Activated CD4-positive, alpha-beta T cell treated with anti-CD3 and anti-CD28 coated beads, Interleukin-2, amount 10 ng/mL, durations not matched to agents 24 days and 14 days (primary cell): Measurements from ENCODE around the gene CADM1. TPM values are rescaled to one million over a fixed set of nuclear protein-coding genes. Genes with fewer than 3 reads are reported as not detected.

Source experiments
- DNase-seq: peaks from one replicate; pipeline ENCODE4 v3.0.0; 2022
- H3K27ac Mint-ChIP-seq: one replicate; pipeline ENCODE4 v1.8.0; 2022; ENCODE audit warnings: mild to moderate bottlenecking, mixed read lengths
- H3K27me3 Mint-ChIP-seq: one replicate; pipeline ENCODE4 v1.8.0; 2022; ENCODE audit warnings: mixed read lengths
- H3K36me3 Mint-ChIP-seq: one replicate; pipeline ENCODE4 v1.8.0; 2022; ENCODE audit warnings: low read depth, mild to moderate bottlenecking, mixed read lengths
- H3K4me1 Mint-ChIP-seq: one replicate; pipeline ENCODE4 v1.8.0; 2021; ENCODE audit warnings: mixed read lengths
- H3K4me3 Mint-ChIP-seq: one replicate; pipeline ENCODE4 v1.8.0; 2022; ENCODE audit warnings: mild to moderate bottlenecking, moderate library complexity, mixed read lengths
- H3K9me3 Mint-ChIP-seq: one replicate; pipeline ENCODE4 v1.8.0; 2021; ENCODE audit warnings: mixed read lengths
- intact Hi-C: fragments of 100-400 bp; cut with micrococcal nuclease; formaldehyde crosslinking; loops from one replicate; pipeline ENCODE4 v1.15.1; 2023
- total RNA-seq: library from RNA; stranded (reverse); gene quantifications from 2 replicates; pipeline ENCODE4 v1.2.3, GENCODE V29; 2022

Gene CADM1
- total RNA-seq, 1 donor from 2014 or later: 0.72 TPM

DNA sequence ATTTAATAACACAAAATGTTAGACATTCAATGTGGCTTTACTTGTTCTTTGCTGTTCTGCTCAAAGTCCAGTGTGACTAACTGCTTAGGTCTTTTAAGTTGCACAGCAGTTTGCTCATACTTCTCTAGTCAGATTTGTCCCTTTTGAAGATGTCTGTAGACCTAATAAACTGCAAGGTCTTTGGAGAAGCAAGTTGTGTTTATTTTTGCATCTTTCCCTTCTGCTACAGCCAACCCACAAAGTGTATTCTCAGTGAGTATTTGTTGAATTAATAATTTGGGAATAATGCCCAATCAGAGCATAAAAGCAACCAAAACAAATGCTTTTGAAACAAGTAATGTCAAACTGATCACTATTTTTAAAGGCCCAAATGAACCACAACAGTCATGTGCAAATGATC lies 312.5 kb downstream of the CADM1 start:
- intact Hi-C loops: no loop called here
- no peak for DNase-seq
- no peak overlapping the region for H3K4me3 Mint-ChIP-seq
- no peaks in the 10 kb centered on the region for H3K36me3 Mint-ChIP-seq
- no peak overlapping the region for H3K27ac Mint-ChIP-seq
- peaks cover 4% of the 10 kb centered on the region for H3K4me1 Mint-ChIP-seq
- H3K27me3 Mint-ChIP-seq: peaks cover 5% of the 10 kb centered on the region
- H3K9me3 Mint-ChIP-seq: peaks cover 3% of the 10 kb centered on the region

DNA sequence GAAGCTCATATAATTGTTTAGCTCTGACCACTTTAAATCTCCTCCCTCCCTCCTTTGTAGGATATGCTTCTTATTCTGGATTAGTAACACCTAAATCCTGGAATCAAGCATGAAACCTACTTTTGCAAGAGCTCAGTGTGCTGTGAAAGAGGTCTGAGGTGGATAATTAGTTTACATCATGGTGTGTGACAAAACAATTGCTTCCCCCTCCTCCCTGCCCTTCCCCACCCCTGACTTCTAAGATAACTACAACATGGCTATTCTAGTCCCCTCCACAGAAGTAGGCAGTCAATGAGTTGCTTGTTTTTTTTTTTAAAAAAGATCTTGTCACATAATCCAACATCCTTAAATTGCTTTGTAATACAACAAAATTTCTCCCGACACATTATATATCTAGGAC lies 314.0 kb downstream of the CADM1 start:
- intact Hi-C loops: no loop called here
- Mint-ChIP-seq H3K4me1 (peaks cover 4% of the 10 kb centered on the region), H3K36me3 (no peaks in the 10 kb centered on the region), H3K4me3 (no peak overlapping the region), H3K27me3 (peaks cover 5% of the 10 kb centered on the region), H3K9me3 (peaks cover 3% of the 10 kb centered on the region), H3K27ac (no peak overlapping the region)
- DNase-seq: no peak

DNA sequence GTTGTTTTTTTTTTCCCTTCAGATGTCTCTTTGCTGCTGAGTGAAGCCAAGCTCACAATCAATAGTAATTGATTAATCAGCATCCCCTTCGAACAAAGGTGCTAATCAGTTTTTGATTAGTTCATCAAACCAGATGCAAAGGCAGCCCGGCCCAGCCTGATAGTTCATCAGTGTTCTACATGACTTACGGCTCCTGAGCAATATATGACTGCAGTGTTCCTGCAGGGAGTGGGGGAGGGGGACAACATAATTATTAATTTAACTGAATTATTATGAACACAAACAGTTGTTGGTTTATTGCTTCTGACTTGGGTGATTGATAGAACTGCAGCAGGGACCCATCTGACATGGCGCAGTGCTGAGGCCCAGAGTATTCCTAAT lies 315.3 kb downstream of the CADM1 start:
- Mint-ChIP-seq H3K27me3 (peaks cover 5% of the 10 kb centered on the region), H3K4me1 (no peaks in the 10 kb centered on the region), H3K27ac (no peak overlapping the region), H3K4me3 (no peak overlapping the region), H3K36me3 (no peaks in the 10 kb centered on the region), H3K9me3 (peaks cover 3% of the 10 kb centered on the region)
- no peak for DNase-seq
- intact Hi-C loops: no loop called here

DNA sequence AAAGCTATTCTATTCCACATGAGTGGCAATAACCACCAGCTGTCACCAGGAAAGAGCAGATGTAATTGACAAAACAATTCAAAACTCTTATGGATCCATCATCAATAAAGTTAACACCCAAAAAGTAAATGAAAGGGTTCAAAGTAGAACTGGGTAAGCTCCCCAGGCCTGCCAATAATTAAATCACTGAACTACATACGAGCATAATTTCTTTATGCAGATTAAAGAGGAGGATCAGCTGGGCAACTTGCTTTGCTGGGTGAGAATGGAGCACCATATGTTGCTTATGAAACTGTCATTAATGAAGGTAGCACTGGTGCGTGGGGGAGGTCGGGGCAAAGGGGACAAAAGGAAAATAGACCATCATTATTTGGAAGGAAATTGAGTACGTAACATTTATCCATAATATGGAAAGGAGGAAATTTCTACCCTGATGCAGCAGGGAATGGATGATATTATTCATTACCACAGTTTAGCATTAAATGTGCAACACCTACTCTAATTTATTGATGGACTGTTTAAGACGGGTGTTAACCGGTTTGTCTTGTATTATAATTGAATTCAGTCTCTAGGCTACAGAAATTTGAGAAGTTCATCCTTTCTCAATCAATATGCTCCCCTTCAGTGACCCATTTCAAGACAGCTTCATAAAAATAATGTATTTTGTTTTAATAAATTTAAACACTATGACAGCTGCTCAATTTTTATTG lies 315.9 kb downstream of the CADM1 start:
- Mint-ChIP-seq H3K27me3 (peaks cover 8% of the 10 kb centered on the region), H3K36me3 (no peaks in the 10 kb centered on the region)

DNA sequence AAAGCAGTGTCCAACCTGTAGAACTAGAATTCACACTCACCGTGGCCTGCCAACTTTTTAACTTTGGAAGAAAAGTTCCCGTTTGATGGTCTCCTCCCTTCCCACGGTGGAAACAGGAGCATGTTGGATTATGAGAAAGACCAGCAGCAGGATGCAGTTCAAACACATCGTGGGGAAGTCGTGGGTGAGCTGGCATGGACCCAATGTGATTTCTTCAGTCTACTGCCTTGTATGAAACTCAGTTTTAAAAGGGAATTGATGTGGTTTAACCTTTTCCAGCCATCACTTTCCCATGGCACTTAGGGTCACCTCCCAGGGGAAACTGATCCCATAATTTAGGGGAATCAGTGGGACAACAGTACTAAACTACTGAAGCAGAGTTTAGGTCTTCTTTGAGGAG lies 318.3 kb downstream of the CADM1 start:
- Mint-ChIP-seq H3K9me3 (no peaks in the 10 kb centered on the region), H3K4me1 (no peaks in the 10 kb centered on the region), H3K27ac (no peak overlapping the region), H3K27me3 (peaks cover 6% of the 10 kb centered on the region), H3K4me3 (no peak overlapping the region), H3K36me3 (no peaks in the 10 kb centered on the region)
- no peak for DNase-seq
- intact Hi-C loops: no loop called here

More for the DNA sequence above, 315.9 kb downstream of the CADM1 start:
- Mint-ChIP-seq H3K9me3 (peaks cover 3% of the 10 kb centered on the region), H3K4me3 (no peak overlapping the region), H3K27ac (no peak overlapping the region), H3K4me1 (no peaks in the 10 kb centered on the region)
- no peak for DNase-seq
- intact Hi-C loops: no loop called here

DNA sequence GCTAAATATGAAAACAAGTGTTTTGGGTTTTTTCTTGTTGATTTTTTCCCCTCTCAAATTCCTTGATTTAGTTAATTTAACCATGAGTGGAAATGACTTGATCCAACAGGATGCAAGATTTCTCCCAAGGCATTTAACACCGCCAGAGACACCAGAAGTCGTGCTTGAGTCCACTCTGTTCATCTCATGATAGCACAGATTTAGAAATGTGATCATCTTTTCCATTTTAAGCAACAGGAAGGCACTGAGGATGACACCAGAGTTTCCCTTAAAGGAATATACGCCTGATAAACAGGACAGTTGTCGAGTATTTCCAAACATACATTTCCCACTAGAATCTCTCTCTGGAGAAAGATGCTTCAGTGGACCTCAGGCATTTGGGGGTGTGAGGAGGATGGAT lies 318.7 kb downstream of the CADM1 start:
- H3K4me3 Mint-ChIP-seq: no peak overlapping the region
- H3K27ac Mint-ChIP-seq: no peak overlapping the region
- no peaks in the 10 kb centered on the region for H3K4me1 Mint-ChIP-seq
- H3K9me3 Mint-ChIP-seq: no peaks in the 10 kb centered on the region
- intact Hi-C loops: no loop called here
- no peak for DNase-seq
- no peaks in the 10 kb centered on the region for H3K36me3 Mint-ChIP-seq
- peaks cover 6% of the 10 kb centered on the region for H3K27me3 Mint-ChIP-seq

DNA sequence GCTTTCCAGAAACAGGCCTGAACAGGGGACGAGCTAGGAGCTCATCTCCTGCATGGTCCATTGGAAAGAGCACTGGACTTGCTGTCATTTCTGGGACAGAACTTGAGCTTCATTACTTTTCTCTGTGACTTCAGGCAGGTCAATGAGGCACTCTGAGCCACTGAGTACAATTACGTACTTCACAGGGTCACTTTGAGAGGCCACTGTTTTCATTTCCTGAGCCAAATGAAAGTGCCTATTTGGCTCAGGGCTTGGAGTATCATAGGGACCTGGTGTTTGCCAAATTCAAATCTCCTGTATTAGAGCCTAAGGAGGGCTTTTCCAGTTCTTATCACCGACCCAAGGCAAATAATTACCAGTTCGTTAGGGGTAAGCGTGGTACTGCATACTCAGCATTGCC lies 319.3 kb downstream of the CADM1 start:
- Mint-ChIP-seq H3K9me3 (no peaks in the 10 kb centered on the region), H3K36me3 (no peaks in the 10 kb centered on the region), H3K4me1 (no peaks in the 10 kb centered on the region), H3K4me3 (no peak overlapping the region), H3K27ac (no peak overlapping the region), H3K27me3 (peaks cover 6% of the 10 kb centered on the region)
- no peak for DNase-seq
- intact Hi-C loops: no loop called here

DNA sequence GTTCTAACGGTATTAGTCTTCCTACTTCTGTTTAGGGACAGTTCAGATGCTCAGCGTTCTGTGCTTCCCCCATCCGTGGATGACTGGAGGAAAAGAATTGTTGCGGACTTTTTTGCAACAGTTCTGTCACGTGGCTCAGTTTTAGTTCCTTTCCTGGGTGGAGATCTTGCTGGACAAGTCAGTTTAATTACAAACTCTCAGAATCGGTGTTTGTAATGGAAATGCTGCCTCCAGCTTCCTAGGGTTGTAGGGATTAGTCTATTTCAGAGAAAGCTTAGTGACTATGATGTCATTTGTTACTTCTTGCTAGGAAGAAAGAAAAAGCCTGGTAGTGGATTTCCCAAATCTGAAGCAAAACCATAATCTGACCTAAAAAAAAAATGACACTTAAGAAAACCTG lies 320.4 kb downstream of the CADM1 start:
- no peaks in the 10 kb centered on the region for H3K9me3 Mint-ChIP-seq
- peaks cover 6% of the 10 kb centered on the region for H3K27me3 Mint-ChIP-seq
- intact Hi-C loops: no loop called here
- DNase-seq: no peak
- no peaks in the 10 kb centered on the region for H3K4me1 Mint-ChIP-seq
- no peaks in the 10 kb centered on the region for H3K36me3 Mint-ChIP-seq
- H3K4me3 Mint-ChIP-seq: no peak overlapping the region
- no peak overlapping the region for H3K27ac Mint-ChIP-seq

DNA sequence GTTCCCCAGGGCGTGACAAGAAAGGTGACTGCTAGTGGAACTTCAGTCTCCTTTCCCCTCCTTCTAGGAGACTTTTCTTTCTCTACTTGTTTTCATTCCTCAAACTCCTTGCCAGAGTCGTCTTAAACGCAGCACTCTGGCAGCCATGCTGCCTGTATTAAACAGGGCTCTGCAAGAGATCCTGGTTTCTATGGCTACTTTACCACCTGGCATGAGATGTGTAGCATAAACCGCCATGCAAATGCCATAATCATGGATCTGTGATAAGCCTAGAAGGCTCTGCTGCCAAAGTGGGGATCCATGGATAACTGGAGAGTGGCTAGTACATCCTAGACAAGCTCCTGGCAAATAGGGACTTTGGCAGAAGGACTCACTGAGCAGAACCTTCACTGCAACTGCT lies 321.1 kb downstream of the CADM1 start:
- intact Hi-C loops: no loop called here
- H3K4me1 Mint-ChIP-seq: no peaks in the 10 kb centered on the region
- no peak for DNase-seq
- H3K9me3 Mint-ChIP-seq: no peaks in the 10 kb centered on the region
- H3K36me3 Mint-ChIP-seq: no peaks in the 10 kb centered on the region
- peaks cover 4% of the 10 kb centered on the region for H3K27me3 Mint-ChIP-seq
- no peak overlapping the region for H3K4me3 Mint-ChIP-seq
- no peak overlapping the region for H3K27ac Mint-ChIP-seq

DNA sequence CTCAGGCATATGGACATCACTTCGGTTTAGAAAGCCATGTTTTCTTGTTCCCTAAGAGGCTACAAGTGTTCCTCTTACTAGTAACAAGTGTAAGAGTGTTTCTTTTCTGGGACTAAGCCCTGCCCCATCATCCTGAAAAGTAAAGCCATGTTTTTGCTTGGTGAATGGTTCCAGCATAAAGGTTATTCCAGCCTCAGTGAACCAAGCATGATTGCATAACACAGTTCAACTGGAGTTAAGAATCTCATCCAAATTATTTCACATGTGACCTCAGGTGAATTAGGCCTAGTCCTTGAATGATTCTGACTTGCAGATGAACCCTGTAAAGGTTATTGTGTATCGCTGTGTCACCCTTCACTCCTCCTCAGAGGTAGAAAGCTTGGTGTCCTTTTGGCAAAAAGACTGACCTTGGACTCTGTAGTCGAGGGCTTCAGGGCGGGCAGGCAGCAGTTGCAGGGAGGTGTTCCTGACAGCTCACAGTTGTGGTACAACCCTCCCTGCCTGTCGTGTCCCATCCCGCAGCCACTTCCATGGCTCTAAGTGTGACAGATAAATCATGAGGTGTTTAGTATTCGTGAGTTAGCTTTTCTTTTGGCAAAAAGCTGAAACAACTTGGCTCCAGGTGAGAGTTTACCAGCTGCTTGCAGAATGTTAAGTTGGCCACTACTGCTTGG lies 321.8 kb downstream of the CADM1 start:
- Mint-ChIP-seq H3K27me3 (peaks cover 3% of the 10 kb centered on the region), H3K27ac (no peak overlapping the region), H3K36me3 (no peaks in the 10 kb centered on the region), H3K4me3 (no peak overlapping the region), H3K9me3 (no peaks in the 10 kb centered on the region), H3K4me1 (no peaks in the 10 kb centered on the region)
- DNase-seq: no peak
- intact Hi-C loops: no loop called here

DNA sequence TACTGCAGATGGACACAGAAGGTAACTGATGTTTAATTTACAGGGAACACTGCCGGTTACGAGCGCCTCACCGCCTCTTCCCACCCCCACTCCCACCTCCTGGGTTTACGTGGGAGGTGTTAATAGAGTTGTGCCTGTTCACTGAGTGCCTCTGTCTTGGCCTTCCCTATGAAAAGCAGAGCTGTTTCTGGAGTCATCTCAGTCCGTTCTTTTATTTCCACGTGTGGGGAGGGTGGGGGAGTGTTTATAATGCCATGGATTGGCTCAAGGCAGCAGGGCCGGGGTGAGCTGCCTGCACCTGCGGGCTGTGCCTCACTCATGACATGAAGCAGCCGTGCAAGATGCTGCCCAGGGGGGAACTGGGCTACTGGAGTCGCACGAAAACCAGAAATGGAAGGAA lies 322.7 kb downstream of the CADM1 start:
- no peak overlapping the region for H3K4me3 Mint-ChIP-seq
- no peaks in the 10 kb centered on the region for H3K9me3 Mint-ChIP-seq
- H3K27me3 Mint-ChIP-seq: peaks cover 3% of the 10 kb centered on the region
- no peak for DNase-seq
- no peaks in the 10 kb centered on the region for H3K36me3 Mint-ChIP-seq
- no peaks in the 10 kb centered on the region for H3K4me1 Mint-ChIP-seq
- no peak overlapping the region for H3K27ac Mint-ChIP-seq
- intact Hi-C loops: no loop called here

DNA sequence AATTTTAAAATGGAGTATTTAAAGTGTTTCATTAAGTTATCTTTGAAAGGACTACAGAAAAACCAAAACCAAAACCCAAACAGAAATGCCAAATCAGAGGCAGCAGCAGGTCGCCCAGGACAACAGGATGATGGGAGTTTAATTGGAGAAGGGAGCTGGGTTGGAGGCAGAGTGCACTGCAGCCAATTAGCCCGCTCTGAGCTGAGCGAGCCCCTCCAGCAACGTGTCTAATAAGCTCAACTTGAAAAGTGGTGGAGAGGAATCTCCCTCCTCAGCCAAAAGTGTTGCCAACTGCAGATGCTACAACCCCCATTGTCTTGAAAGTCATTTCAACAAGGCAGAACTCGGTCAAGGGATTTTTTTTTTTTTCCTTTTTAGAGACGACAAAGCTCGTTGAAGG lies 323.9 kb downstream of the CADM1 start:
- Mint-ChIP-seq H3K27ac (no peak overlapping the region), H3K36me3 (no peaks in the 10 kb centered on the region), H3K4me3 (no peak overlapping the region), H3K9me3 (no peaks in the 10 kb centered on the region), H3K27me3 (peaks cover 6% of the 10 kb centered on the region), H3K4me1 (no peaks in the 10 kb centered on the region)
- no peak for DNase-seq
- intact Hi-C loops: no loop called here

DNA sequence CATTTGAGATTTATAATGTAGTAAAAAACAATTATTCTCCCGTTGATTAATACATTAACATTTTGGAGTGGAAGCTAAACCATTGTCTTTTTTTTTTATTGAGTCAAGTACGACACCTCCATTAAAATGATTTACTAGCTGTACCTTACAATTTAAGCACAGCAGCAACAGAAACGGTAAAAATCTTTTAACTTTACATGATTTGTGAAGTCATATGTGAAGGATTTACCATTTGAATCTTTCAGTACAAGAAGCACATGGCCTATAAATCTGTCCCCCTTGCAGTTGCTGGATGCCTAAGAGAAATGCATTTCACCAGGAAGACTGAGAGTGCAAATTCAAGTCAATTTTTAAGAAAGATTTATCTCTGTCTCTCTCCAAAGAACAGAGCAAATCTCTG lies 324.6 kb downstream of the CADM1 start:
- no peak for DNase-seq
- Mint-ChIP-seq H3K36me3 (no peaks in the 10 kb centered on the region), H3K27ac (no peak overlapping the region), H3K27me3 (peaks cover 6% of the 10 kb centered on the region), H3K9me3 (no peaks in the 10 kb centered on the region), H3K4me3 (no peak overlapping the region), H3K4me1 (no peaks in the 10 kb centered on the region)
- intact Hi-C loops: no loop called here

DNA sequence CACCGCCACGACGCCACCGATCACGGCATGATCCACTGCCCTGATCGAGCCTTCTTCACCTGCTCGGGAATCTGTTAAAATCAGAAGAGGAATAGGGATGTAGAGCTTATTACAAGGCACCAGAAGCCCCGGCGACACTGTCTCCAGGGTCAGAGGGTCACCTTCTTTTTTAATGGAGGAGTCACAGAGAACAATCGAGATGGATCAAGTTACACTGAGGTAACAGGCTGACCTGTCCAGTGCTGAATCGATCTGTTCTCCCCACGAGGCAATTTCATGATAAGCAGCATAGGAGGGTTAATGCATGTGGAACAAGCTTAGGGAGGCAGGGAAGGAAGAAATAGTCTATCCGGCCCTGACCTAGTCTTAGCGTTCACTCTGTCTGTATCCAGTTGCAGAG lies 325.5 kb downstream of the CADM1 start:
- no peaks in the 10 kb centered on the region for H3K36me3 Mint-ChIP-seq
- H3K4me3 Mint-ChIP-seq: no peak overlapping the region
- intact Hi-C loops: no loop called here
- H3K4me1 Mint-ChIP-seq: no peaks in the 10 kb centered on the region
- peaks cover 4% of the 10 kb centered on the region for H3K27me3 Mint-ChIP-seq
- no peaks in the 10 kb centered on the region for H3K9me3 Mint-ChIP-seq
- no peak overlapping the region for H3K27ac Mint-ChIP-seq
- no peak for DNase-seq

DNA sequence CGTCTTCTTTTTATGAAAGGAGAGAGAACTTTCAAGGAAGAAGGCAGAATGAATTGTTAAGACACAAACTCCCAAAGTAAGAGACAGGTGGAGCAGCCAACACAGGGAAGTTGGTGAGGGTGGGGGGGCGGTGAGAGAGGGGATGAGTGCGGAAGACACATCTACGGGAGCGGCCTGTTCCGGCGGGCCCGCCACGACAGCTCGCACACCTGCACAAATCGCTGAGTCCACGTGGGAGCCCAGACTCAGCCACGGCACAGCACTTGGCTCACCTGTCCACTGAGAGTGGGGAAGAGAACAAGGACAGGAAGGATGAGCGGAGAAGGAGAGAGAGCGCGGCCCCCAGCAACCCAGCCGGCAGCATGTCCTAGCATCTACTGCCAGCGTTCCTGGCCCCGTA lies 331.1 kb downstream of the CADM1 start:
- no peaks in the 10 kb centered on the region for H3K4me1 Mint-ChIP-seq
- intact Hi-C loops: no loop called here
- no peak overlapping the region for H3K4me3 Mint-ChIP-seq

More for the DNA sequence above, 331.1 kb downstream of the CADM1 start:
- no peak for DNase-seq
- no peaks in the 10 kb centered on the region for H3K36me3 Mint-ChIP-seq
- H3K27me3 Mint-ChIP-seq: peaks cover 3% of the 10 kb centered on the region
- no peaks in the 10 kb centered on the region for H3K9me3 Mint-ChIP-seq
- no peak overlapping the region for H3K27ac Mint-ChIP-seq
